Hematopoietic multipotent progenitor cell treated with erythropoietin and hydrocortisone succinate and interleukin-3 and kit ligand, for 8 days (in vitro differentiated cells): ENCODE results near the gene NDE1.
"Not testable (repeated sequence)": the region's sequence is repeated elsewhere in the genome, so short reads cannot be mapped to it uniquely, and the experiment has no call there.

Experiments used
- DNase-seq: peaks from one replicate; pipeline ENCODE4 v3.0.0-alpha.2; 2015

The NDE1 gene

GRCh38 chr16:15621456-15621855 lies 28.6 kb upstream of the NDE1 start:
- no peak for DNase-seq

- no peak for DNase-seq
Measured at GRCh38 chr16:15621889-15622288, 28.2 kb upstream of the NDE1 start.

- no peak for DNase-seq
Measured at GRCh38 chr16:15631730-15632409, 18.2 kb upstream of the NDE1 start.

- DNase-seq = no peak
Measured at GRCh38 chr16:15635926-15636325, 14.1 kb upstream of the NDE1 start.

- no peak for DNase-seq
Measured at GRCh38 chr16:15636392-15636873, 13.6 kb upstream of the NDE1 start.

GRCh38 chr16:15639061-15639568 lies 10.9 kb upstream of the NDE1 start:
- DNase-seq = no peak

- DNase-seq = no peak
Measured at GRCh38 chr16:15640966-15641365, 9.1 kb upstream of the NDE1 start.

GRCh38 chr16:15641753-15642556 lies 8.1 kb upstream of the NDE1 start:
- peak; percentile 20 for DNase-seq

- peak; percentile 90 for DNase-seq
Measured at GRCh38 chr16:15642557-15643047, 7.4 kb upstream of the NDE1 start.

- DNase-seq = peak; percentile 95
Measured at GRCh38 chr16:15643048-15643945, 6.7 kb upstream of the NDE1 start, which contains the start of gene MARF1. TSS of gene MARF1 (minus strand) at chr16:15643154. CDS start at chr16:15639233, 3,921 bp downstream.

GRCh38 chr16:15643946-15644250 lies 6.1 kb upstream of the NDE1 start:
- no peak for DNase-seq

GRCh38 chr16:15644267-15644961 lies 5.6 kb upstream of the NDE1 start:
- DNase-seq = no peak

GRCh38 chr16:15644962-15645465 lies 5.0 kb upstream of the NDE1 start:
- peak; percentile 73 for DNase-seq

GRCh38 chr16:15646557-15647293 lies 3.3 kb upstream of the NDE1 start:
- not testable (repeated sequence) for DNase-seq

GRCh38 chr16:15647294-15648014 lies 2.6 kb upstream of the NDE1 start:
- peak; percentile 25 for DNase-seq

GRCh38 chr16:15648135-15648730 lies 1.8 kb upstream of the NDE1 start:
- no peak for DNase-seq

GRCh38 chr16:15649311-15649710 lies 734 bp upstream of the NDE1 start:
- DNase-seq = not testable (repeated sequence)

- DNase-seq = peak; percentile 24
Measured at GRCh38 chr16:15649727-15650018, 372 bp upstream of the NDE1 start.

GRCh38 chr16:15650698-15651171 lies 690 bp downstream of the NDE1 start:
- DNase-seq = peak; percentile 58
